ENCODE results near the gene OR4D5.

- no peak for TF ChIP-seq CTCF (IDR thresholded peaks at IDR 0.05; ENCODE audit: insufficient read depth, low read length, poor library complexity, severe bottlenecking)
- TF ChIP-seq EZH2phosphoT487 (conservative IDR thresholded peaks at IDR 0.05; ENCODE audit: low read length) = no peak
Measured at GRCh38 chr11:123943738-123944137, 4.3 kb downstream of the OR4D5 start, which contains the start of gene OR6T1.

All from SU-DHL-6 (cell line).